ENCODE results near the gene OTOG. TPM values are rescaled to one million over a fixed set of nuclear protein-coding genes. Genes with fewer than 3 reads are reported as not detected.

The OTOG gene
- total RNA-seq, 6 experiments from 2014 or later: not detected

DNA sequence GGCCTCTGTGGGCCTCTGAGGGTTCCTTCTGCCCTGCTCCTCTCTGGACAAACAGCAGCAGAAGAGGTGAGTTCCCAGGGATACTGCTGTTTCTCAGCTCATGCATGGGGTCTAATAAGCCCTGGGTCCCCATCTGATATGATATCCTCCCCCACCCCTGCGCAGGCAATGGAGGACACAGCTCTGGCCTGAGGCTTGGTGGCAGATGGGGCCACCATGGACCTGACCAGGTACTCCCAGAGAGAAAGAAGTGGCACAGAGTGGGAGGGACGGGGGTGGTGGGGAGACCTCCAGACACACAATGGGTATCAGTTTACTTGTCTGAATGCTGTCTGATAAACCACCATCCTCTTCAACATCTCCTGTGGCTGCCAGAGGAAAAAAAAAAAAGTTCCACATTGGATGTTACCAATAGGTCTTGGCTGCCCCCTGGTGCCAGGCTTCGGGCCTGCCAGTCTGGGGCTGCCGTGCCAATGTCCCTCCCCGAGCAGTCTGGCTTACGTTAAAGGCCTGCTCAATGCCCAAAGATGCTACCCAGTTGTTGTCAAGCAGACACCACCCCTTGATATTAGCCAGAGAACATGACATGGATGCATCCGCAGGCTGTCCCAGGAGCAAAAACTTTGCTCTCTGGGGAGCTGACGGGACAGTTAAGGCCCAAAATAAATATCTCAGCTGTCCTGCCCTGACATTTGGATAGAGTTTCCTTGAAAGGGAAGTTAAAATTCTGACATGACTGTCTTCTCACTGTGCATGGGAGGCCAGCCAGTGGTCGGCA, 42.5 kb upstream of the OTOG start:
- peaks cover 18% of the 10 kb centered on the region for H3K27me3 Mint-ChIP-seq (ENCODE audit: insufficient read depth)
- no peaks in the 10 kb centered on the region for H3K9me3 Mint-ChIP-seq
- no peak overlapping the region for H3K4me3 Mint-ChIP-seq
- DNase-seq: peak; percentile 65
- H3K4me1 Mint-ChIP-seq (ENCODE audit: low read depth): no peaks in the 10 kb centered on the region
- no peaks in the 10 kb centered on the region for H3K36me3 Mint-ChIP-seq (ENCODE audit: low read depth)
- no peak overlapping the region for H3K27ac Mint-ChIP-seq
- peak; percentile 92 for TF ChIP-seq CTCF (IDR thresholded peaks at IDR 0.05)

GRCh38 chr11:17505146-17505545, 41.9 kb upstream of the OTOG start:
- TF ChIP-seq CTCF (IDR thresholded peaks at IDR 0.05): no peak
- Mint-ChIP-seq H3K27ac (no peak overlapping the region), H3K4me3 (no peak overlapping the region), H3K4me1 (ENCODE audit: low read depth) (no peaks in the 10 kb centered on the region), H3K27me3 (ENCODE audit: insufficient read depth) (peaks cover 19% of the 10 kb centered on the region), H3K9me3 (no peaks in the 10 kb centered on the region), H3K36me3 (ENCODE audit: low read depth) (no peaks in the 10 kb centered on the region)
- no peak for DNase-seq

GRCh38 chr11:17506314-17506713, 40.7 kb upstream of the OTOG start:
- H3K27ac Mint-ChIP-seq: no peak overlapping the region

GRCh38 chr11:17506942-17507341, 40.1 kb upstream of the OTOG start:
- peaks cover 30% of the 10 kb centered on the region for H3K27me3 Mint-ChIP-seq (ENCODE audit: insufficient read depth)
- DNase-seq: no peak
- no peaks in the 10 kb centered on the region for H3K4me1 Mint-ChIP-seq (ENCODE audit: low read depth)

More at GRCh38 chr11:17506314-17506713, 40.7 kb upstream of the OTOG start:
- TF ChIP-seq CTCF (IDR thresholded peaks at IDR 0.05): no peak
- Mint-ChIP-seq H3K9me3 (no peaks in the 10 kb centered on the region), H3K4me3 (no peak overlapping the region), H3K4me1 (ENCODE audit: low read depth) (no peaks in the 10 kb centered on the region), H3K27me3 (ENCODE audit: insufficient read depth) (peaks cover 28% of the 10 kb centered on the region), H3K36me3 (ENCODE audit: low read depth) (no peaks in the 10 kb centered on the region)
- DNase-seq: no peak

GRCh38 chr11:17507773-17508172, 39.3 kb upstream of the OTOG start:
- no peaks in the 10 kb centered on the region for H3K4me1 Mint-ChIP-seq (ENCODE audit: low read depth)
- H3K36me3 Mint-ChIP-seq (ENCODE audit: low read depth): no peaks in the 10 kb centered on the region
- H3K27ac Mint-ChIP-seq: no peak overlapping the region
- peaks cover 35% of the 10 kb centered on the region for H3K27me3 Mint-ChIP-seq (ENCODE audit: insufficient read depth)
- no peak for TF ChIP-seq CTCF (IDR thresholded peaks at IDR 0.05)
- no peak overlapping the region for H3K4me3 Mint-ChIP-seq
- no peaks in the 10 kb centered on the region for H3K9me3 Mint-ChIP-seq
- no peak for DNase-seq

More at GRCh38 chr11:17506942-17507341, 40.1 kb upstream of the OTOG start:
- no peaks in the 10 kb centered on the region for H3K9me3 Mint-ChIP-seq
- H3K4me3 Mint-ChIP-seq: no peak overlapping the region
- TF ChIP-seq CTCF (IDR thresholded peaks at IDR 0.05): no peak
- no peak overlapping the region for H3K27ac Mint-ChIP-seq
- H3K36me3 Mint-ChIP-seq (ENCODE audit: low read depth): no peaks in the 10 kb centered on the region

All from HFFc6 (cell line).